OCI-LY1 (cell line): ENCODE measurements around the gene CFAP251.
"Not testable (repeated sequence)": the region's sequence is repeated elsewhere in the genome, so short reads cannot be mapped to it uniquely, and the experiment has no call there.

ENCODE experiments used
- H2AFZ ChIP-seq: fragments of 200-600 bp; sonication (generic), shearing (Covaris generic); 2 replicates; pipeline ENCODE4 v1.6.0; 2014; ENCODE audit warnings: antibody characterized with exemption, mild to moderate bottlenecking, low read length
- H3F3A ChIP-seq: fragments of 200-600 bp; sonication (generic), shearing (Covaris generic); 2 replicates; pipeline ENCODE4 v1.6.0; 2014; ENCODE audit warnings: mild to moderate bottlenecking, antibody characterized with exemption, low read length, moderate library complexity; ENCODE audit not compliant: insufficient read depth
- H3K27ac ChIP-seq: fragments of 200-600 bp; sonication (generic); 2 replicates; pipeline ENCODE4 v1.5.1; 2014; ENCODE audit warnings: low read length, mixed run types, mild to moderate bottlenecking, low read depth; ENCODE audit not compliant: poor library complexity, severe bottlenecking
- H3K27me3 ChIP-seq: fragments of 200-600 bp; sonication (generic); 2 replicates; pipeline ENCODE4 v1.6.0; 2014; ENCODE audit warnings: antibody characterized with exemption, mild to moderate bottlenecking, low read length, moderate library complexity; ENCODE audit not compliant: insufficient read depth
- H3K36me3 ChIP-seq: fragments of 200-600 bp; sonication (generic); 2 replicates; pipeline ENCODE4 v1.6.1; 2014; ENCODE audit warnings: mild to moderate bottlenecking, antibody characterized with exemption, low read length, moderate library complexity, mixed read lengths; ENCODE audit not compliant: insufficient read depth
- H3K4me1 ChIP-seq: fragments of 200-600 bp; sonication (generic); 2 replicates; pipeline ENCODE4 v1.5.1; 2014; ENCODE audit warnings: mild to moderate bottlenecking, low read length, moderate library complexity; ENCODE audit not compliant: insufficient read depth, severe bottlenecking
- H3K4me2 ChIP-seq: fragments of 200-600 bp; sonication (generic), shearing (Covaris generic); 2 replicates; pipeline ENCODE4 v1.6.1; 2014; ENCODE audit warnings: low read length
- H3K4me3 ChIP-seq: fragments of 200-600 bp; sonication (generic); 2 replicates; pipeline ENCODE4 v1.5.1; 2014; ENCODE audit warnings: low read length, low read depth, mild to moderate bottlenecking, mixed read lengths; ENCODE audit not compliant: poor library complexity, severe bottlenecking
- H3K79me2 ChIP-seq: fragments of 200-600 bp; shearing (Covaris generic); 2 replicates; pipeline ENCODE4 v1.6.1; 2016; ENCODE audit warnings: mixed run types, low read length, mixed read lengths; ENCODE audit not compliant: insufficient read depth
- H3K9ac ChIP-seq: fragments of 200-600 bp; sonication (generic), shearing (Covaris generic); 2 replicates; pipeline ENCODE4 v1.6.1; 2014; ENCODE audit warnings: mild to moderate bottlenecking, low read length, mixed read lengths
- H3K9me2 ChIP-seq: fragments of 200-600 bp; sonication (generic), shearing (Covaris generic); 2 replicates; pipeline ENCODE4 v1.6.1; 2014; ENCODE audit warnings: low read depth, mild to moderate bottlenecking, low read length, mixed read lengths
- H3K9me3 ChIP-seq: fragments of 200-600 bp; shearing (Covaris generic); 2 replicates; pipeline ENCODE4 v1.6.1; 2014; ENCODE audit warnings: low read length, mixed read lengths
- H4K20me1 ChIP-seq: fragments of 200-600 bp; sonication (generic), shearing (Covaris generic); 2 replicates; pipeline ENCODE4 v1.6.0; 2016; ENCODE audit warnings: mild to moderate bottlenecking, low read length; ENCODE audit not compliant: insufficient read depth
- CTCF ChIP-seq: fragments of 200-600 bp; sonication (generic), shearing (Covaris generic); IDR thresholded peaks from 2 replicates; pipeline ENCODE4 v1.5.1; 2017; ENCODE audit warnings: mild to moderate bottlenecking, antibody characterized with exemption, low read length, moderate library complexity, mixed read lengths
- EZH2 ChIP-seq: fragments of 200-600 bp; sonication (generic), shearing (Covaris generic); IDR thresholded peaks from 2 replicates; pipeline ENCODE4 v1.8.0; 2017; ENCODE audit warnings: borderline replicate concordance, mixed run types, mild to moderate bottlenecking, antibody characterized with exemption, low read length, moderate library complexity, mixed read lengths

CFAP251 gene

GRCh38 chr12:121982950-121983349 lies 64.6 kb downstream of the CFAP251 start:
- H3K9ac ChIP-seq: no peak overlapping the region; the same call in 1 of the 2 replicates
- peaks cover 57% of the 10 kb centered on the region for H3K4me1 ChIP-seq
- H3K27ac ChIP-seq: peak overlapping the region; percentile 98
- TF ChIP-seq EZH2 (no peak), CTCF (no peak)
- no peaks in the 10 kb centered on the region for H3K9me3 ChIP-seq
- no peaks in the 10 kb centered on the region for H3K36me3 ChIP-seq
- H4K20me1 ChIP-seq: no peaks in the 10 kb centered on the region
- no peak overlapping the region for H3K4me3 ChIP-seq
- H3K27me3 ChIP-seq: no peaks in the 10 kb centered on the region
- H3K4me2 ChIP-seq: peak overlapping the region; percentile 33; the same call in 1 of the 2 replicates
- H3F3A ChIP-seq: peaks cover 4% of the 10 kb centered on the region
- H3K79me2 ChIP-seq: no peaks in the 10 kb centered on the region
- H3K9me2 ChIP-seq: no peaks in the 10 kb centered on the region
- no peak overlapping the region for H2AFZ ChIP-seq

- Histone ChIP-seq H3K9me3 (no peaks in the 10 kb centered on the region), H3K4me1 (peaks cover 55% of the 10 kb centered on the region), H3K4me2 (peak overlapping the region; percentile 33), H3K9ac (peak overlapping the region; percentile 24; the same call in 1 of the 2 replicates), H2AFZ (no peak overlapping the region), H3K79me2 (no peaks in the 10 kb centered on the region), H3K27ac (peak overlapping the region; percentile 98), H3K4me3 (no peak overlapping the region), H3K27me3 (no peaks in the 10 kb centered on the region), H4K20me1 (no peaks in the 10 kb centered on the region), H3K9me2 (no peaks in the 10 kb centered on the region), H3K36me3 (no peaks in the 10 kb centered on the region), H3F3A (peaks cover 4% of the 10 kb centered on the region)
- no peak for TF ChIP-seq EZH2
- TF ChIP-seq CTCF: no peak
Observed at GRCh38 chr12:121983536-121984210, 65.3 kb downstream of the CFAP251 start.

DNA sequence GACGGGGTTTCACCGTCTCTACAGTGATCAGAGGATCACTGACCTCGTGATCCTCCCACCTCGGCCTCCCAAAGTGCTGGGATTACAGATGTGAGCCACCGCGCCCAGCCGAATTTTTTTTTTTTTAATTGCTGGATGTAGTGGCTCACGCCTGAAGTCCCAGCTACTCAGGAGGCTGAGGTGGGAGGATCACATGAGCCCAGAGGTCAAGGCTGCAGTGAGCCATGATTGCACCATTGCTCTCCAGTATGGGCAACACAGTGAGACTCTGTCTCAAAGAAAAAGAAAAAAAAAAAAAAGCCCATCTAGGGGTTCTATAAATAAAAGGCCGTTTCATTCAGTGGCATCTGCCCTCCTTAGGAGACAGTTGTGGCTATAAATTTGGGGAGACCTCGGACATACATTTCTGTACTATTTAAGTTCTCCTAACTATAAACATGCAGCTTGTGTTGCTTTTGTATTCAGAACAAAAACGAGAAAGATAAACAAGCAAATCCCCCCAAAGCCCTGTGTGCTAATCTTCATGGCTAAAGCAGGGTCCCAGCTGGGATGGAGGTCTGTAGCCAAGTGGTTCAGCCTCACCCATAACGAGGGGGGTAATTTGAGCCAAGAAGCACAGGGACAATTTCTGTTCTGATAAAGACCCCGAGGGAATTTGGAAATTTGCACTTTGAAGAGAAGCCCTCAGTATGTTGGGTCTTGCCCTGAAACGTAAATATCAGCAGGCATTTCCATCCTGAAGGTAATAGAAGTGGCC lies 68.3 kb downstream of the CFAP251 start:
- Histone ChIP-seq H3K4me1 (peaks cover 41% of the 10 kb centered on the region), H3K4me3 (no peak overlapping the region), H3K27me3 (no peaks in the 10 kb centered on the region), H2AFZ (no peak overlapping the region), H4K20me1 (no peaks in the 10 kb centered on the region), H3K27ac (peak overlapping the region; percentile 30), H3K9me3 (no peaks in the 10 kb centered on the region), H3K9me2 (no peaks in the 10 kb centered on the region), H3K4me2 (no peak overlapping the region), H3K9ac (no peak overlapping the region), H3K79me2 (no peaks in the 10 kb centered on the region), H3K36me3 (no peaks in the 10 kb centered on the region), H3F3A (0 out of 2 replicates have a peak, but pooled peaks cover 8% of the 10 kb centered on the region)
- no peak for TF ChIP-seq CTCF
- no peak for TF ChIP-seq EZH2

- peaks cover 34% of the 10 kb centered on the region for H3K4me1 ChIP-seq
- peak overlapping the region; percentile 30 for H3K27ac ChIP-seq
- H3K4me2 ChIP-seq, H2AFZ ChIP-seq, H3K27me3 ChIP-seq, H3K9me2 ChIP-seq, H3K4me3 ChIP-seq, H3K79me2 ChIP-seq, H3K9ac ChIP-seq, H3K9me3 ChIP-seq, H4K20me1 ChIP-seq, H3K36me3 ChIP-seq: not testable (repeated sequence)
- H3F3A ChIP-seq: peaks cover 11% of the 10 kb centered on the region; the same call in 1 of the 2 replicates
Observed at GRCh38 chr12:121988519-121988918, 70.1 kb downstream of the CFAP251 start.
